HEK293 (cell line): ENCODE data around the gene FAHD2A.

ENCODE experiments used
- CTCF ChIA-PET: fragments of 350-600 bp; formaldehyde crosslinking; extraction: SDS; loops from one replicate; lab custom pipeline; 2021; ENCODE audit warnings: antibody characterized with exemption; lab: Yijun Ruan, JAX
- POLR2A ChIA-PET: fragments of 300-600 bp; formaldehyde crosslinking; extraction: SDS; loops from one replicate; lab custom pipeline; 2020; ENCODE audit warnings: antibody characterized with exemption, inconsistent platforms; lab: Yijun Ruan, JAX
- H3K27ac ChIP-seq: fragments of 200-500 bp; sonication (Bioruptor generic); 2 replicates; pipeline ENCODE4 v1.5.1; 2014; ENCODE audit warnings: low read depth, low read length, control low read depth, inconsistent platforms; ENCODE audit errors: extremely low read depth
- H3K36me3 ChIP-seq, 2 experiments: fragments of 200-500 bp in 1 of 2; sonication (Bioruptor generic) in 1 of 2; 1 replicate in 1 of 2; 2 replicates in 1 of 2; pipeline ENCODE4 v1.5.1; 2014 to 2017; ENCODE audit warnings: inconsistent platforms in 2 of 2, low read length in 2 of 2; ENCODE audit not compliant: control insufficient read depth in 2 of 2, insufficient read depth in 1 of 2
- H3K4me1 ChIP-seq: fragments of 200-500 bp; sonication (Bioruptor generic); 2 replicates; pipeline ENCODE4 v1.5.1; 2014; ENCODE audit warnings: mild to moderate bottlenecking, low read length, inconsistent platforms; ENCODE audit not compliant: control insufficient read depth, insufficient read depth
- H3K4me3 ChIP-seq: 2 replicates; pipeline ENCODE4 v1.5.1; 2011; ENCODE audit warnings: low read depth, mild to moderate bottlenecking, control low read depth, low read length, moderate library complexity
- H3K9me3 ChIP-seq: fragments of 200-500 bp; sonication (Bioruptor generic); 2 replicates; pipeline ENCODE4 v1.5.1; 2014; ENCODE audit warnings: low read depth, low read length, inconsistent platforms; ENCODE audit not compliant: control insufficient read depth, insufficient read depth
- BCL11B ChIP-seq: fragments of 450-650 bp; formaldehyde crosslinking; IDR thresholded peaks from 2 replicates; pipeline ENCODE4 v1.5.1; 2016; ENCODE audit warnings: low read depth, missing biosample characterization, missing genetic modification characterization
- GLI2 ChIP-seq: fragments of 450-650 bp; formaldehyde crosslinking; IDR thresholded peaks from 2 replicates; pipeline ENCODE4; 2017; ENCODE audit warnings: missing biosample characterization, missing genetic modification characterization, low read depth, borderline replicate concordance
- GLIS1 ChIP-seq: fragments of 450-650 bp; formaldehyde crosslinking; IDR thresholded peaks from 2 replicates; pipeline ENCODE4 v1.5.1; 2016; ENCODE audit warnings: missing biosample characterization, missing genetic modification characterization
- HOXD13 ChIP-seq: sonication (generic); formaldehyde crosslinking; IDR thresholded peaks from 2 replicates; pipeline ENCODE4 v1.8.0; 2022; ENCODE audit warnings: missing genetic modification reagents, borderline replicate concordance
- KLF16 ChIP-seq: fragments of 450-650 bp; formaldehyde crosslinking; IDR thresholded peaks from 2 replicates; pipeline ENCODE4 v1.5.1; 2017; ENCODE audit warnings: missing biosample characterization, missing genetic modification characterization
- KLF8 ChIP-seq: fragments of 450-650 bp; formaldehyde crosslinking; IDR thresholded peaks from 2 replicates; pipeline ENCODE4 v1.5.1; 2016; ENCODE audit warnings: missing biosample characterization, missing genetic modification characterization
- ZBTB17 ChIP-seq: fragments of 450-650 bp; formaldehyde crosslinking; IDR thresholded peaks from 2 replicates; pipeline ENCODE4 v1.5.1; 2016; ENCODE audit warnings: missing biosample characterization, missing genetic modification characterization
- ZBTB26 ChIP-seq: fragments of 450-650 bp; formaldehyde crosslinking; optimal IDR thresholded peaks from 2 replicates; pipeline ENCODE3; 2016; ENCODE audit warnings: missing biosample characterization, mild to moderate bottlenecking, missing genetic modification characterization
- ZNF10 ChIP-seq: fragments of 450-650 bp; formaldehyde crosslinking; IDR thresholded peaks from 2 replicates; pipeline ENCODE4 v1.5.1; 2017; ENCODE audit warnings: missing biosample characterization, missing genetic modification characterization
- ZNF155 ChIP-seq: fragments of 450-650 bp; formaldehyde crosslinking; IDR thresholded peaks from 2 replicates; pipeline ENCODE4 v1.5.1; 2016; ENCODE audit warnings: missing biosample characterization, missing genetic modification characterization
- ZNF16 ChIP-seq: fragments of 450-650 bp; formaldehyde crosslinking; IDR thresholded peaks from 2 replicates; pipeline ENCODE4 v1.5.1; 2016; ENCODE audit warnings: low read depth, missing biosample characterization, missing genetic modification characterization
- ZNF174 ChIP-seq: fragments of 450-650 bp; formaldehyde crosslinking; IDR thresholded peaks from 2 replicates; pipeline ENCODE4 v1.5.0; 2017; ENCODE audit warnings: missing biosample characterization, mild to moderate bottlenecking, missing genetic modification characterization
- ZNF2 ChIP-seq: fragments of 450-650 bp; formaldehyde crosslinking; IDR thresholded peaks from 2 replicates; pipeline ENCODE4 v1.5.1; 2016; ENCODE audit warnings: missing biosample characterization, missing genetic modification characterization
- ZNF211 ChIP-seq: fragments of 450-650 bp; formaldehyde crosslinking; IDR thresholded peaks from 2 replicates; pipeline ENCODE4 v1.5.1; 2016; ENCODE audit warnings: low read depth, missing biosample characterization, missing genetic modification characterization
- ZNF302 ChIP-seq: fragments of 450-650 bp; formaldehyde crosslinking; IDR thresholded peaks from 2 replicates; pipeline ENCODE4 v1.5.1; 2016; ENCODE audit warnings: missing biosample characterization, missing genetic modification characterization, low read depth
- ZNF324 ChIP-seq: fragments of 450-650 bp; formaldehyde crosslinking; IDR thresholded peaks from 2 replicates; pipeline ENCODE4 v1.5.1; 2016; ENCODE audit warnings: missing biosample characterization, missing genetic modification characterization
- ZNF366 ChIP-seq: fragments of 450-650 bp; formaldehyde crosslinking; conservative IDR thresholded peaks from 2 replicates; pipeline ENCODE4 v1.5.1; 2016; ENCODE audit warnings: missing biosample characterization, missing genetic modification characterization
- ZNF426 ChIP-seq: fragments of 450-650 bp; formaldehyde crosslinking; IDR thresholded peaks from 2 replicates; pipeline ENCODE4 v1.5.1; 2017; ENCODE audit warnings: missing biosample characterization, missing genetic modification characterization, mild to moderate bottlenecking, inconsistent platforms, moderate library complexity
- ZNF501 ChIP-seq: fragments of 450-650 bp; formaldehyde crosslinking; IDR thresholded peaks from 2 replicates; pipeline ENCODE4 v1.5.1; 2016; ENCODE audit warnings: missing biosample characterization, missing genetic modification characterization
- ZNF514 ChIP-seq: fragments of 450-650 bp; formaldehyde crosslinking; IDR thresholded peaks from 2 replicates; pipeline ENCODE4 v1.5.1; 2016; ENCODE audit warnings: missing biosample characterization, missing genetic modification characterization
- ZNF529 ChIP-seq: fragments of 450-650 bp; formaldehyde crosslinking; IDR thresholded peaks from 2 replicates; pipeline ENCODE4 v1.5.1; 2017; ENCODE audit warnings: missing genetic modification characterization, missing biosample characterization; ENCODE audit not compliant: insufficient replicate concordance
- ZNF558 ChIP-seq: fragments of 450-650 bp; formaldehyde crosslinking; IDR thresholded peaks from 2 replicates; pipeline ENCODE4 v1.5.1; 2016; ENCODE audit warnings: missing biosample characterization, missing genetic modification characterization
- ZNF629 ChIP-seq: fragments of 450-650 bp; formaldehyde crosslinking; IDR thresholded peaks from 2 replicates; pipeline ENCODE4 v1.5.1; 2017; ENCODE audit warnings: missing biosample characterization, missing genetic modification characterization
- ZNF670 ChIP-seq: fragments of 450-650 bp; formaldehyde crosslinking; IDR thresholded peaks from 2 replicates; pipeline ENCODE4 v1.5.1; 2016; ENCODE audit warnings: missing biosample characterization, missing genetic modification characterization, low read depth
- ZNF692 ChIP-seq: fragments of 450-650 bp; formaldehyde crosslinking; IDR thresholded peaks from 2 replicates; pipeline ENCODE4 v1.5.1; 2016; ENCODE audit warnings: missing biosample characterization, missing genetic modification characterization
- ZNF701 ChIP-seq: fragments of 450-650 bp; formaldehyde crosslinking; IDR thresholded peaks from 2 replicates; pipeline ENCODE4 v1.5.1; 2016; ENCODE audit warnings: missing biosample characterization, missing genetic modification characterization
- ZNF777 ChIP-seq: fragments of 450-650 bp; formaldehyde crosslinking; IDR thresholded peaks from 2 replicates; pipeline ENCODE4 v1.5.1; 2017; ENCODE audit warnings: missing biosample characterization, missing genetic modification characterization, borderline replicate concordance
- TF ChIP-seq, protein P1 (sequence below): fragments of 450-650 bp; formaldehyde crosslinking; IDR thresholded peaks from 2 replicates; pipeline ENCODE4 v1.5.1; 2017; ENCODE audit warnings: missing biosample characterization, missing genetic modification characterization
- TF ChIP-seq, protein P2 (sequence below): fragments of 450-650 bp; formaldehyde crosslinking; IDR thresholded peaks from 2 replicates; pipeline ENCODE4 v1.5.1; 2016; ENCODE audit warnings: missing biosample characterization, missing genetic modification characterization, borderline replicate concordance

The FAHD2A gene

DNA sequence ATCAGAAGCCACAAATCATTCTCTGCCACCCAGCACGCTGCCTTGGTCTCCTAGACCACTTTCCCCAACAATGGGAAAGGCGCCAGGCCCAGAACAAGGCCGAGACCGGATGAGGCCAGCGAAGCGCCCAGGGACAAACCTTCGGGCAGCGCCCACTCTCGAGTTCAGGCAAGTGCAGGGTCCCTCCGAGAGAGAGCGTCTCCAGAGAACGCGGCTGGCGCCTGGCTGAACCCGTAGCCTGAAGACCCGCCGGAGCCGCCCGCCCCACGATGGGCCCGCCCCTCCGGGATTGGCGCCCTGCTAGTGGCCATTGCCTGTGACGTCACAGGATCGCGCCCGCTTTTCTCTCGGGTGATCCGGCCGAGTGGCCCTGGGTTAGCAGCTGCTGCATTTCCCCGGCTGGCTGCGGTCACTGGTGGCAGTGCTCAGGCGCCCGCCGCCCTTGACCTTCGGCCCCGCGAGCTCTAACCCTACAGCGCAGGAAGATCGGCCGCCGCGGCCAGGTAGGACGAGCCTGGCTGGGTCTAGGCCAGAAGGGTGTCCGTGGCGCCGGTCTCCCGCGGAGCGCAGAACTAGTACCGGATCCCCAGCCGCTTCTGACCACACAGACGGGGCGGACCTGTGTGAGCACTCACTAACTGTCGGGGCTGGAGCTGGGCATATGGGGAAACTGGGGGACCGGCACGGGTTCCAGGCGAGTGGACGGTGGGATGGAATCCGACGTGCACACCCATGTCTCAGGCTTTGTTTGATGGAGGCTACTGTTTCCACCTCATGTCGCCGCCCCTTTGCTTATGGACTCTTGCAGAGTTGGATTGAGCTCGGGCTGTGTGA is at the start of gene FAHD2A (continued):
- TF ChIP-seq BCL11B (tag by site-specific recombination) (peak; percentile 63; the same call in 1 of the 2 replicates), HOXD13 (CRISPR knock-in tag) (no peak), ZNF514 (tag by site-specific recombination) (no peak), ZNF2 (tag by site-specific recombination) (no peak), ZNF629 (tag by site-specific recombination) (peak; percentile 97), KLF16 (tag by site-specific recombination) (peak; percentile 47; the same call in 1 of the 2 replicates), ZBTB17 (tag by site-specific recombination) (peak; percentile 81), ZNF211 (no peak), KLF8 (peak; percentile 61; the same call in 1 of the 2 replicates), ZNF16 (tag by site-specific recombination) (no peak), ZNF10 (0 out of 2 replicates have a peak, but pooled peaks have one; percentile 35), ZNF692 (tag by site-specific recombination) (no peak), ZBTB26 (tag by site-specific recombination) (peak; percentile 48), ZNF501 (tag by site-specific recombination) (peak; percentile 83), GLIS1 (tag by site-specific recombination) (0 out of 2 replicates have a peak, but pooled peaks have one; percentile 14), ZNF324 (0 out of 2 replicates have a peak, but pooled peaks have one; percentile 26), ZNF426 (tag by site-specific recombination) (no peak), ZNF777 (tag by site-specific recombination) (0 out of 2 replicates have a peak, but pooled peaks have one; percentile 30)
- TF ChIP-seq, protein P1, sequence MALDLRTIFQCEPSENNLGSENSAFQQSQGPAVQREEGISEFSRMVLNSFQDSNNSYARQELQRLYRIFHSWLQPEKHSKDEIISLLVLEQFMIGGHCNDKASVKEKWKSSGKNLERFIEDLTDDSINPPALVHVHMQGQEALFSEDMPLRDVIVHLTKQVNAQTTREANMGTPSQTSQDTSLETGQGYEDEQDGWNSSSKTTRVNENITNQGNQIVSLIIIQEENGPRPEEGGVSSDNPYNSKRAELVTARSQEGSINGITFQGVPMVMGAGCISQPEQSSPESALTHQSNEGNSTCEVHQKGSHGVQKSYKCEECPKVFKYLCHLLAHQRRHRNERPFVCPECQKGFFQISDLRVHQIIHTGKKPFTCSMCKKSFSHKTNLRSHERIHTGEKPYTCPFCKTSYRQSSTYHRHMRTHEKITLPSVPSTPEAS (tag by site-specific recombination), result 0 out of 2 replicates have a peak, but pooled peaks have one; percentile 7
- TF ChIP-seq, protein P2, sequence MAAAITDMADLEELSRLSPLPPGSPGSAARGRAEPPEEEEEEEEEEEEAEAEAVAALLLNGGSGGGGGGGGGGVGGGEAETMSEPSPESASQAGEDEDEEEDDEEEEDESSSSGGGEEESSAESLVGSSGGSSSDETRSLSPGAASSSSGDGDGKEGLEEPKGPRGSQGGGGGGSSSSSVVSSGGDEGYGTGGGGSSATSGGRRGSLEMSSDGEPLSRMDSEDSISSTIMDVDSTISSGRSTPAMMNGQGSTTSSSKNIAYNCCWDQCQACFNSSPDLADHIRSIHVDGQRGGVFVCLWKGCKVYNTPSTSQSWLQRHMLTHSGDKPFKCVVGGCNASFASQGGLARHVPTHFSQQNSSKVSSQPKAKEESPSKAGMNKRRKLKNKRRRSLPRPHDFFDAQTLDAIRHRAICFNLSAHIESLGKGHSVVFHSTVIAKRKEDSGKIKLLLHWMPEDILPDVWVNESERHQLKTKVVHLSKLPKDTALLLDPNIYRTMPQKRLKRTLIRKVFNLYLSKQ, result no peak
- TF ChIP-seq, all 188 proteins: peak for 31

DNA sequence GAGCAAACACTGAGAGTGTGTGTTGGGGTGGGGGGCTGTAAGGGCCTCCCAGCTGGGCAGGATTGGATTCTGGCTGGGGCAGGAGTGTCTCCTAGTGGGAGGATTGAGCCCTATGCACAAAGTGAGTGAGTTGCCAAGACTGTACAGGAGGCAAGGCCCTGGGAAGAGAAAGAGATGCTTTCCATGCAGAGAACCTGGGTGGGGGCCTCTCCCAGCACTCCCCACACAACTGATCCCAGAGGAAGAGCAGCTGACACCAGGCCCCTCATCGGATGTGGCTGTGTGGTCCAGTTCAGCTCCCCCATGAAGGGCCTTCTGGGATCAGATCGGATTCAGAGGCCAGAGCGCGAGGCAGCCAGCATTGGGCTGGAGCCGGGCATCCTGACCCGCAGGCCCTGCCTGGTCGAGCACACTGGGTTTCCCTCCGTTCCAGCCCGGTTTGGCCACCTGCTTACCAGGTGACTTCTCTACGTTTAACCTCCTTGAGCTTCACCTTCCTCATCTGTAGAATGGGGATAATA is 49.4 kb upstream of the FAHD2A start:
- CTCF ChIA-PET, result interaction anchor here (1.5 kb wide), 1 partner anchor 8 kb away, joined by 4 read pairs; no protein-coding TSS in a partner anchor
- no peak overlapping the region for H3K27ac ChIP-seq
- no peaks in the 10 kb centered on the region for H3K36me3 ChIP-seq
- H3K4me1 ChIP-seq, result no peaks in the 10 kb centered on the region; the same call in 1 of the 2 replicates
- H3K4me3 ChIP-seq, result no peak overlapping the region
- no peaks in the 10 kb centered on the region for H3K9me3 ChIP-seq
- POLR2A ChIA-PET, result no interaction called here
- TF ChIP-seq GLI2 (tag by site-specific recombination) (no peak), ZNF558 (tag by site-specific recombination) (no peak), ZNF155 (tag by site-specific recombination) (no peak), ZNF174 (tag by site-specific recombination) (no peak), ZNF302 (tag by site-specific recombination) (no peak), ZNF529 (tag by site-specific recombination) (no peak), ZNF670 (tag by site-specific recombination) (no peak), ZNF701 (tag by site-specific recombination) (no peak), ZNF366 (tag by site-specific recombination) (no peak)
